IMR-90 (cell line): Measurements from ENCODE around the gene HHLA2. TPM values are rescaled to one million over a fixed set of nuclear protein-coding genes. Genes with fewer than 3 reads are reported as not detected.

Source experiments
- polyA plus RNA-seq, 3 experiments: library from polyadenylated mRNA; depleted of rRNA; stranded (reverse); fragments of >200 nt; gene quantifications; 2 replicates each; pipeline ENCODE4 v1.2.3, GENCODE V29; 2012; ENCODE audit warnings: low replicate concordance in 1 of 3
- total RNA-seq: library from RNA; depleted of rRNA; stranded (reverse); fragments of >200 nt; gene quantifications from 2 replicates; pipeline ENCODE4 v1.2.3, GENCODE V29; 2012; rRNA removed

HHLA2 gene
- total and polyA plus RNA-seq, 2 of the 4 experiments (the other 2 are of a cell fraction): not detected

Other genes with a start within 250 kb of the HHLA2 start
- gene CD47, start 205.5 kb upstream of the HHLA2 start, total RNA-seq: 52.0 and 110 TPM in 2 replicates
- 32.2 and 45.9 TPM in 2 replicates for gene CD47, start 205.5 kb upstream of the HHLA2 start, polyA plus RNA-seq (2012; rRNA removed)
- 35.3 and 46.9 TPM in 2 replicates for gene IFT57, start 74.1 kb upstream of the HHLA2 start, total RNA-seq
- 30.0 and 42.3 TPM in 2 replicates for gene IFT57, start 74.1 kb upstream of the HHLA2 start, polyA plus RNA-seq (2012; rRNA removed)
- gene MYH15, start 214.0 kb downstream of the HHLA2 start, total RNA-seq: 0.28 and 0.36 TPM in 2 replicates
- 0.09 and 0.10 TPM in 2 replicates for gene MYH15, start 214.0 kb downstream of the HHLA2 start, polyA plus RNA-seq (2012; rRNA removed)